Glutamatergic neuron (in vitro differentiated cells): ENCODE measurements around the gene UNC93A. TPM values are rescaled to one million over a fixed set of nuclear protein-coding genes. Genes with fewer than 3 reads are reported as not detected.
"Not testable (repeated sequence)": the region's sequence is repeated elsewhere in the genome, so short reads cannot be mapped to it uniquely, and the experiment has no call there.

ENCODE experiments used
- DNase-seq: peaks from one replicate; pipeline ENCODE4 v3.0.0; 2022
- H3K27ac Mint-ChIP-seq: one replicate; pipeline ENCODE4 v1.8.0; 2020; ENCODE audit warnings: mild to moderate bottlenecking, mixed read lengths, inconsistent platforms; ENCODE audit not compliant: unreplicated experiment
- H3K27me3 Mint-ChIP-seq: one replicate; pipeline ENCODE4 v1.8.0; 2020; ENCODE audit warnings: mild to moderate bottlenecking, moderate library complexity, mixed read lengths, inconsistent platforms; ENCODE audit not compliant: unreplicated experiment
- H3K36me3 Mint-ChIP-seq: one replicate; pipeline ENCODE4 v1.8.0; 2020; ENCODE audit warnings: mild to moderate bottlenecking, mixed read lengths, inconsistent platforms; ENCODE audit not compliant: unreplicated experiment
- H3K4me1 Mint-ChIP-seq: one replicate; pipeline ENCODE4 v1.8.0; 2020; ENCODE audit warnings: mild to moderate bottlenecking, low read depth, mixed read lengths, inconsistent platforms; ENCODE audit not compliant: unreplicated experiment
- H3K4me3 Mint-ChIP-seq: one replicate; pipeline ENCODE4 v1.8.0; 2020; ENCODE audit warnings: mild to moderate bottlenecking, mixed read lengths, inconsistent platforms; ENCODE audit not compliant: unreplicated experiment
- H3K9me3 Mint-ChIP-seq: one replicate; pipeline ENCODE4 v1.8.0; 2020; ENCODE audit warnings: mild to moderate bottlenecking, moderate library complexity, mixed read lengths, inconsistent platforms; ENCODE audit not compliant: unreplicated experiment
- CTCF ChIP-seq: fragments of 200-600 bp; sonication (generic); IDR thresholded peaks from one replicate; pipeline ENCODE4 v1.5.0; 2021; ENCODE audit not compliant: partially characterized antibody, unreplicated experiment
- total RNA-seq: library from RNA; stranded (reverse); fragmentation: NEBNext Ultra II Directional; extraction: Animal tissue kit (Norgen Biotek cat#: 25700); gene quantifications from one replicate; pipeline ENCODE4 v1.2.1, GENCODE V29; 2021; ENCODE audit not compliant: unreplicated experiment

UNC93A gene
- total RNA-seq, 1 donor from 2014 or later: not detected

GRCh38 chr6:167279766-167280446 is 11.2 kb upstream of the UNC93A start:
- Mint-ChIP-seq H3K4me1 (peaks cover 33% of the 10 kb centered on the region), H3K27ac (no peak overlapping the region), H3K9me3 (peaks cover 8% of the 10 kb centered on the region), H3K36me3 (no peaks in the 10 kb centered on the region), H3K4me3 (peak overlapping the region; percentile 38), H3K27me3 (peaks cover 9% of the 10 kb centered on the region)
- TF ChIP-seq CTCF: no peak
- no peak for DNase-seq

- H3K9me3 Mint-ChIP-seq, H3K27ac Mint-ChIP-seq, H3K27me3 Mint-ChIP-seq, H3K4me3 Mint-ChIP-seq, H3K36me3 Mint-ChIP-seq, DNase-seq: not testable (repeated sequence)
- H3K4me1 Mint-ChIP-seq: peaks cover 33% of the 10 kb centered on the region
These were observed 10.6 kb upstream of the UNC93A start for GRCh38 chr6:167280466-167280865.

- Mint-ChIP-seq H3K9me3 (peaks cover 8% of the 10 kb centered on the region), H3K4me3 (no peak overlapping the region), H3K4me1 (peaks cover 33% of the 10 kb centered on the region), H3K36me3 (no peaks in the 10 kb centered on the region), H3K27ac (no peak overlapping the region), H3K27me3 (peaks cover 7% of the 10 kb centered on the region)
- DNase-seq: no peak
- no peak for TF ChIP-seq CTCF
These were observed 8.9 kb upstream of the UNC93A start for GRCh38 chr6:167282165-167282564.

GRCh38 chr6:167284565-167284964 is 6.5 kb upstream of the UNC93A start:
- H3K27ac Mint-ChIP-seq, H3K4me3 Mint-ChIP-seq, DNase-seq, H3K9me3 Mint-ChIP-seq, H3K27me3 Mint-ChIP-seq, H3K36me3 Mint-ChIP-seq: not testable (repeated sequence)
- peaks cover 25% of the 10 kb centered on the region for H3K4me1 Mint-ChIP-seq

GRCh38 chr6:167285077-167285770 is 5.9 kb upstream of the UNC93A start:
- H3K4me3 Mint-ChIP-seq: no peak overlapping the region
- no peaks in the 10 kb centered on the region for H3K9me3 Mint-ChIP-seq
- no peak for DNase-seq
- H3K27ac Mint-ChIP-seq: no peak overlapping the region
- H3K27me3 Mint-ChIP-seq: no peaks in the 10 kb centered on the region
- TF ChIP-seq CTCF: no peak
- peaks cover 20% of the 10 kb centered on the region for H3K4me1 Mint-ChIP-seq
- no peaks in the 10 kb centered on the region for H3K36me3 Mint-ChIP-seq

- no peaks in the 10 kb centered on the region for H3K27me3 Mint-ChIP-seq
- H3K4me3 Mint-ChIP-seq: no peak overlapping the region
- H3K4me1 Mint-ChIP-seq: peaks cover 8% of the 10 kb centered on the region
- no peaks in the 10 kb centered on the region for H3K9me3 Mint-ChIP-seq
- DNase-seq: no peak
- H3K27ac Mint-ChIP-seq: no peak overlapping the region
- no peak for TF ChIP-seq CTCF
- no peaks in the 10 kb centered on the region for H3K36me3 Mint-ChIP-seq
These were observed 3.5 kb upstream of the UNC93A start for GRCh38 chr6:167287513-167288048.
